Upper lobe of left lung (tissue), 4 donors: ENCODE data around the gene CCDC201.

ENCODE experiments used
- POLR2AphosphoS5 ChIP-seq, 2 donors: sonication (generic); formaldehyde crosslinking; IDR thresholded peaks; one replicate each; pipeline ENCODE4 v1.5.1; 2017; ENCODE audit warnings: antibody characterized with exemption in 2 of 2
- TF ChIP-seq, protein P1 (sequence below), 6 experiments: fragments of 450-650 bp in 4 of 6; fragments of 200-600 bp in 2 of 6; sonication (generic) in 2 of 6; IDR thresholded peaks; one replicate each; pipeline ENCODE4 v1.5.1; 2016 to 2019; ENCODE audit warnings: antibody characterized with exemption in 6 of 6

DNA sequence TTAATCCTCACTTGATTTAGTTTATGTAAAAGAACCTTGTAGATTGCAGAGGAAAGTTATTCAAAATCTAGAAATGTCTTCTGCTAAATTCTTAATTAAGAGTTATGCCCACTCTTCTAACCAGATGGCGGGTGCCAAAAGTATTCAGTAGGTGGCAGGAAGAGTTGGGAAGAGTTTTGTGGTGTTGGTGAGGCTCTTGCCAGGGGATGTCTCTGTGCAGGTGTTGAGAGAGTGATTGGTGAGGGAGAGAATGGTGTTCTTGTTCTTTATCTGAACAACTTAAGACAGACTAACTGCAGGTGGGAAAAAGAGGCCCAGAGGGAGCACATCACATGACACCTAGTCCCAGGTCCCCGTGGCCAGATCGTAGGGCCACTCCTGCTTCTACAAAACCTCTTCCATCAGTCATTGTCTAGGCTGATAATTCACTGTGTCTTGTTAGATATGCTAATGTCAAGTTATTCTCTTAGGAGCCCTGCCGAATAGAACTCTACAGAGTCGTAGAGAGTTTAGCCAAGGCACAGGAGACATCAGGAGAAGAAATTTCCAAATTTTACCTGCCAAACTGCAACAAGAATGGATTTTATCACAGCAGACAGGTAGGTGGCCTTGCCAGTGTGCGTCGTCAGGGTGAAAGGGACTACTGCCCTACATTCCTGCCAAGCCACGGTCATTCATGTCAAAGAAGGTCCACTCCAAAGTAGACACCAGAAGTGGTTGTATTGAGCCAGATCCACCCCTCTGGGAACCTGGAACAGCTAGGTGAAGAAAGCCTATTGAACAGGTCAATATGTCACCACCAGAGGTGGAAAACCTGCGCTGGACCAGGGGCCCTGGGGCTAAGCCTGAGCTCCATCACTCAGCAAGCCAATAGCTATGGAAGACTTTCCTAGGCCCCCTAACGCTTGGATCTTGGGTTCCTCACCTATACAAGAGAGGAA, 18.9 kb upstream of the CCDC201 start:
- no peak for TF ChIP-seq POLR2AphosphoS5 (IDR thresholded peaks at IDR 0.05)
- TF ChIP-seq, protein P1, sequence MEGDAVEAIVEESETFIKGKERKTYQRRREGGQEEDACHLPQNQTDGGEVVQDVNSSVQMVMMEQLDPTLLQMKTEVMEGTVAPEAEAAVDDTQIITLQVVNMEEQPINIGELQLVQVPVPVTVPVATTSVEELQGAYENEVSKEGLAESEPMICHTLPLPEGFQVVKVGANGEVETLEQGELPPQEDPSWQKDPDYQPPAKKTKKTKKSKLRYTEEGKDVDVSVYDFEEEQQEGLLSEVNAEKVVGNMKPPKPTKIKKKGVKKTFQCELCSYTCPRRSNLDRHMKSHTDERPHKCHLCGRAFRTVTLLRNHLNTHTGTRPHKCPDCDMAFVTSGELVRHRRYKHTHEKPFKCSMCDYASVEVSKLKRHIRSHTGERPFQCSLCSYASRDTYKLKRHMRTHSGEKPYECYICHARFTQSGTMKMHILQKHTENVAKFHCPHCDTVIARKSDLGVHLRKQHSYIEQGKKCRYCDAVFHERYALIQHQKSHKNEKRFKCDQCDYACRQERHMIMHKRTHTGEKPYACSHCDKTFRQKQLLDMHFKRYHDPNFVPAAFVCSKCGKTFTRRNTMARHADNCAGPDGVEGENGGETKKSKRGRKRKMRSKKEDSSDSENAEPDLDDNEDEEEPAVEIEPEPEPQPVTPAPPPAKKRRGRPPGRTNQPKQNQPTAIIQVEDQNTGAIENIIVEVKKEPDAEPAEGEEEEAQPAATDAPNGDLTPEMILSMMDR (IDR thresholded peaks at IDR 0.05), result no peak
